Activated CD4-positive, alpha-beta memory T cell treated with anti-CD3 and anti-CD28 coated beads for 36 hours (primary cell): Measurements from ENCODE around the gene RIN3. TPM values are rescaled to one million over a fixed set of nuclear protein-coding genes. Genes with fewer than 3 reads are reported as not detected.

ENCODE experiments used
- CTCF ChIA-PET: fragments of 350-600 bp; sonication (Branson Sonifier 250); formaldehyde crosslinking; loops from one replicate; lab custom pipeline; 2021; ENCODE audit warnings: antibody characterized with exemption, inconsistent platforms; lab: Charles Lee
- POLR2A ChIA-PET: fragments of 350-600 bp; sonication (Branson Sonifier 250); formaldehyde crosslinking; loops from one replicate; lab custom pipeline; 2021; ENCODE audit warnings: antibody characterized with exemption; lab: Charles Lee
- DNase-seq: peaks from one replicate; pipeline ENCODE4 v3.0.0-alpha.2; 2020
- H3K27ac Mint-ChIP-seq: one replicate; pipeline ENCODE4 v1.8.0; 2021; ENCODE audit warnings: mixed read lengths
- H3K27me3 Mint-ChIP-seq: one replicate; pipeline ENCODE4 v1.8.0; 2021; ENCODE audit warnings: mixed read lengths
- H3K36me3 Mint-ChIP-seq: one replicate; pipeline ENCODE4 v1.8.0; 2021; ENCODE audit warnings: mixed read lengths
- H3K4me1 Mint-ChIP-seq: one replicate; pipeline ENCODE4 v1.8.0; 2021; ENCODE audit warnings: low read depth, mixed read lengths
- H3K4me3 Mint-ChIP-seq: one replicate; pipeline ENCODE4 v1.8.0; 2021; ENCODE audit warnings: mild to moderate bottlenecking, mixed read lengths
- H3K9me3 Mint-ChIP-seq: one replicate; pipeline ENCODE4 v1.8.0; 2021; ENCODE audit warnings: mixed read lengths
- intact Hi-C: fragments of 100-400 bp; cut with micrococcal nuclease; formaldehyde crosslinking; loops from one replicate; pipeline ENCODE4 v1.15.1; 2023
- total RNA-seq, 2 experiments: library from RNA; stranded (reverse); gene quantifications; one replicate each; pipeline ENCODE4 v1.2.3, GENCODE V29; 2021

The RIN3 gene
- total RNA-seq, 2 experiments from 2014 or later, result 17.5 to 18.8 TPM

GRCh38 chr14:92615451-92615850, 101.9 kb downstream of the RIN3 start:
- Mint-ChIP-seq H3K27me3 (no peaks in the 10 kb centered on the region), H3K4me1 (peaks cover 33% of the 10 kb centered on the region), H3K9me3 (no peaks in the 10 kb centered on the region), H3K4me3 (peak overlapping the region; percentile 24), H3K27ac (peak overlapping the region; percentile 73), H3K36me3 (no peaks in the 10 kb centered on the region)
- ChIA-PET POLR2A (interaction anchor here (1.0 kb wide), 1 partner anchor 38 kb away, joined by 4 read pairs; no protein-coding TSS in a partner anchor), CTCF (interaction anchor here (0.7 to 2.6 kb wide), 5 partner anchors 19 to 68 kb away, joined by 3 to 7 read pairs (median 3); no protein-coding TSS in a partner anchor)
- peak; percentile 74 for DNase-seq
- intact Hi-C loops, result loop anchor here (2.0 kb wide), 1 partner anchor 35 kb away; no protein-coding TSS in a partner anchor

GRCh38 chr14:92616178-92616577, 102.6 kb downstream of the RIN3 start:
- ChIA-PET CTCF (interaction anchor here (0.8 to 2.6 kb wide), 4 partner anchors 18 to 65 kb away, joined by 3 to 7 read pairs (median 4); no protein-coding TSS in a partner anchor), POLR2A (interaction anchor here (1.0 kb wide), 1 partner anchor 38 kb away, joined by 4 read pairs; no protein-coding TSS in a partner anchor)
- Mint-ChIP-seq H3K27me3 (no peaks in the 10 kb centered on the region), H3K4me3 (no peak overlapping the region), H3K27ac (peak overlapping the region; percentile 73), H3K36me3 (peaks cover under 1% of the 10 kb centered on the region), H3K4me1 (peaks cover 33% of the 10 kb centered on the region), H3K9me3 (peaks cover under 1% of the 10 kb centered on the region)
- no peak for DNase-seq
- intact Hi-C loops, result no loop called here

GRCh38 chr14:92617581-92617980, 104.0 kb downstream of the RIN3 start:
- ChIA-PET POLR2A (no interaction called here), CTCF (interaction anchor here (2.6 kb wide), 1 partner anchor 63 kb away, joined by 7 read pairs; no protein-coding TSS in a partner anchor)
- Mint-ChIP-seq H3K4me3 (no peak overlapping the region), H3K36me3 (peaks cover 9% of the 10 kb centered on the region), H3K9me3 (peaks cover 13% of the 10 kb centered on the region), H3K27ac (no peak overlapping the region), H3K4me1 (peaks cover 33% of the 10 kb centered on the region), H3K27me3 (no peaks in the 10 kb centered on the region)
- intact Hi-C loops, result no loop called here
- no peak for DNase-seq

GRCh38 chr14:92619671-92620456, 106.3 kb downstream of the RIN3 start:
- intact Hi-C loops, result no loop called here
- ChIA-PET POLR2A (no interaction called here), CTCF (interaction anchor here (0.6 kb wide), 1 partner anchor 295 kb away, joined by 3 read pairs; no protein-coding TSS in a partner anchor)
- no peak for DNase-seq
- peaks cover 22% of the 10 kb centered on the region for H3K9me3 Mint-ChIP-seq
- no peak overlapping the region for H3K27ac Mint-ChIP-seq
- peaks cover 14% of the 10 kb centered on the region for H3K36me3 Mint-ChIP-seq
- peaks cover 18% of the 10 kb centered on the region for H3K4me1 Mint-ChIP-seq
- H3K4me3 Mint-ChIP-seq, result no peak overlapping the region
- H3K27me3 Mint-ChIP-seq, result no peaks in the 10 kb centered on the region

- DNase-seq, result no peak
- intact Hi-C loops, result no loop called here
- peaks cover 20% of the 10 kb centered on the region for H3K36me3 Mint-ChIP-seq
- H3K4me3 Mint-ChIP-seq, result no peak overlapping the region
- H3K27me3 Mint-ChIP-seq, result no peaks in the 10 kb centered on the region
- POLR2A ChIA-PET, result no interaction called here
- CTCF ChIA-PET, result no interaction called here
- H3K9me3 Mint-ChIP-seq, result peaks cover 35% of the 10 kb centered on the region
- H3K27ac Mint-ChIP-seq, result no peak overlapping the region
- H3K4me1 Mint-ChIP-seq, result no peaks in the 10 kb centered on the region
Measured at GRCh38 chr14:92622311-92622710, 108.7 kb downstream of the RIN3 start.

- no peak overlapping the region for H3K4me3 Mint-ChIP-seq
- H3K36me3 Mint-ChIP-seq, result peaks cover 25% of the 10 kb centered on the region
- H3K9me3 Mint-ChIP-seq, result peaks cover 46% of the 10 kb centered on the region
- no peaks in the 10 kb centered on the region for H3K27me3 Mint-ChIP-seq
- no peaks in the 10 kb centered on the region for H3K4me1 Mint-ChIP-seq
- CTCF ChIA-PET, result interaction anchor here (0.6 to 2.3 kb wide), 2 partner anchors 9 to 11 kb away, joined by 3 to 11 read pairs; no protein-coding TSS in a partner anchor
- intact Hi-C loops, result no loop called here
- H3K27ac Mint-ChIP-seq, result no peak overlapping the region
- POLR2A ChIA-PET, result no interaction called here
- DNase-seq, result no peak
Measured at GRCh38 chr14:92624764-92625163, 111.2 kb downstream of the RIN3 start.

GRCh38 chr14:92625213-92625612, 111.6 kb downstream of the RIN3 start:
- DNase-seq, result no peak
- no peak overlapping the region for H3K4me3 Mint-ChIP-seq
- CTCF ChIA-PET, result interaction anchor here (0.6 to 2.3 kb wide), 2 partner anchors 9 to 12 kb away, joined by 3 to 11 read pairs; no protein-coding TSS in a partner anchor
- POLR2A ChIA-PET, result no interaction called here
- peaks cover 25% of the 10 kb centered on the region for H3K36me3 Mint-ChIP-seq
- no peaks in the 10 kb centered on the region for H3K27me3 Mint-ChIP-seq
- no peak overlapping the region for H3K27ac Mint-ChIP-seq
- intact Hi-C loops, result no loop called here
- no peaks in the 10 kb centered on the region for H3K4me1 Mint-ChIP-seq
- peaks cover 46% of the 10 kb centered on the region for H3K9me3 Mint-ChIP-seq

DNA sequence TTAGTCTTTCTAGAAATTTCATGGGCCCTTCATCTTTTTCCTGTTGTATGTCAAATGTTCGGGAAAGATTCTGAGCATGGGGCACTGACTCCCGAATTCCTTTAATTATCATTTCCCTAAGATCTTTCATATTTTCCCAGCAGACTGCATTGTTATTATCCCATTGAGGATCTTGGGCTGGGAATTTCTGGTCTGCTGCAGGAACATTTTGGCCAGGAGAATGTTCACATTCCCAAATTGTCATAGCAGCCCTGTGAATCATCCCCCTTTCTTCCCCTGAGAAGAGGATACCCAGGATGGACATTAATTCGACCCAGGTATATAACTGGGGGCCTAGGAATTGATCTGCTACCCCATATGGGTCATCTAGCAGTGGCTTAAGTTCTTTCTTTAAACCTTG, 112.5 kb downstream of the RIN3 start:
- Mint-ChIP-seq H3K27me3 (no peaks in the 10 kb centered on the region), H3K9me3 (peaks cover 46% of the 10 kb centered on the region), H3K27ac (no peak overlapping the region), H3K4me1 (no peaks in the 10 kb centered on the region), H3K4me3 (no peak overlapping the region), H3K36me3 (peaks cover 25% of the 10 kb centered on the region)
- intact Hi-C loops, result no loop called here
- DNase-seq, result no peak
- ChIA-PET POLR2A (no interaction called here), CTCF (no interaction called here)

DNA sequence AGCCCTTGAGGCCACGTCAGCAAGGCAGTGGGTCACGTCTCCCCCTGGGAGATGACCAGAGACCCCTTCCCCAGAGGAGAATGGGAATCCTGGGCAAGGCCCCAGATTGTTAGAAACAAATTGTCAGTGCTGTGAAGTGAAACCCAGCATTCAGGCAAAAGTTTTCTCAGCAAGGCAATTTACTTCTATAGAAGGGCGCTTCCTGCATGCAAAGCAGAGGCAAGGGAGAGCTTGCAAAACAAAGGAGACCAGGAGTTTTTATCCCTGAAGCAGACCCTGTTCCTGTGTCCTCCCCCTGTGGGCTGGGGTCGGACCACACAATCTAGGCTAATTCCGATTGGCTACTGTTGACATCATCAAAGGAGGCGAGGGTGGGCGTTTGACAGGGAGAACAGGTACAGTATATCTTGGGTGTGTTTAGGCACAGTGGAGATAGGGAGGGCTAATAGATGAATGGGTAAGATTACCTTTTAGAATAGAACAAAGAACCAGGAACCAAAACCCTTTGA, 114.2 kb downstream of the RIN3 start:
- Mint-ChIP-seq H3K27me3 (no peaks in the 10 kb centered on the region), H3K4me1 (no peaks in the 10 kb centered on the region), H3K9me3 (peaks cover 32% of the 10 kb centered on the region), H3K27ac (no peak overlapping the region), H3K36me3 (peaks cover 14% of the 10 kb centered on the region), H3K4me3 (no peak overlapping the region)
- ChIA-PET CTCF (no interaction called here), POLR2A (no interaction called here)
- intact Hi-C loops, result no loop called here
- DNase-seq, result no peak

- DNase-seq, result no peak
- intact Hi-C loops, result no loop called here
- CTCF ChIA-PET, result no interaction called here
- no peaks in the 10 kb centered on the region for H3K27me3 Mint-ChIP-seq
- H3K4me1 Mint-ChIP-seq, result peaks cover 5% of the 10 kb centered on the region
- peaks cover 12% of the 10 kb centered on the region for H3K36me3 Mint-ChIP-seq
- H3K27ac Mint-ChIP-seq, result no peak overlapping the region
- H3K9me3 Mint-ChIP-seq, result peaks cover 26% of the 10 kb centered on the region
- POLR2A ChIA-PET, result no interaction called here
- no peak overlapping the region for H3K4me3 Mint-ChIP-seq
Measured at GRCh38 chr14:92628636-92629035, 115.1 kb downstream of the RIN3 start.

- intact Hi-C loops, result no loop called here
- no peaks in the 10 kb centered on the region for H3K27me3 Mint-ChIP-seq
- POLR2A ChIA-PET, result no interaction called here
- peaks cover 5% of the 10 kb centered on the region for H3K4me1 Mint-ChIP-seq
- H3K27ac Mint-ChIP-seq, result no peak overlapping the region
- H3K36me3 Mint-ChIP-seq, result peaks cover 12% of the 10 kb centered on the region
- DNase-seq, result no peak
- H3K4me3 Mint-ChIP-seq, result no peak overlapping the region
- CTCF ChIA-PET, result no interaction called here
- peaks cover 25% of the 10 kb centered on the region for H3K9me3 Mint-ChIP-seq
Measured at GRCh38 chr14:92630367-92630766, 116.8 kb downstream of the RIN3 start.

DNA sequence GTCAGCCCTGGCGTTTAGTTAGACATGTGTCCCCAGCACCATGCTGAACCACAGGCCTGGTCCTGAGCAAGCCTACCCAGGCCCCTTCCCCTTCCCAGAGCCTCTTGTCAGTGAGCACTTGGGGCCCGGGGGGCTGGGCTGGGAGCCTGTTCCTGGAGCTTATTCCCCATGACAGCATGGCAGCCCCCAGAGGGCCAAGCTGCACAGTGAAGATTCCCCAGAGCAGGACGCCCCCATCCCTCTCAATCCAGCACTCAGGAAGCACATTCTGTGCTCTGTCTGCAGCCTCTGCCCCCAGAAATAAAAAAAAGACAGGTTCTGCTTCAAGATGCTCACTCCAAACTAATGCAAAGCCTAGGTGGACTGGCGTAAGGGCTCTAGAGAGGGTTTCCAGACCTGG, 117.5 kb downstream of the RIN3 start:
- POLR2A ChIA-PET, result no interaction called here
- CTCF ChIA-PET, result interaction anchor here (1.2 kb wide), 1 partner anchor 18 kb away, joined by 4 read pairs; no protein-coding TSS in a partner anchor
- no peaks in the 10 kb centered on the region for H3K27me3 Mint-ChIP-seq
- H3K4me1 Mint-ChIP-seq, result peaks cover 5% of the 10 kb centered on the region
- intact Hi-C loops, result no loop called here
- H3K27ac Mint-ChIP-seq, result no peak overlapping the region
- H3K9me3 Mint-ChIP-seq, result peaks cover 21% of the 10 kb centered on the region
- peaks cover 12% of the 10 kb centered on the region for H3K36me3 Mint-ChIP-seq
- no peak for DNase-seq
- no peak overlapping the region for H3K4me3 Mint-ChIP-seq
